ENCODE data around the gene LSM4. TPM values are rescaled to one million over a fixed set of nuclear protein-coding genes. Genes with fewer than 3 reads are reported as not detected.

The LSM4 gene
- total and polyA plus RNA-seq, 2 of the 13 experiments (the other 11 are each of a cell fraction or from before 2014, with no cell fraction given) = 65.8 to 166 TPM

DNA sequence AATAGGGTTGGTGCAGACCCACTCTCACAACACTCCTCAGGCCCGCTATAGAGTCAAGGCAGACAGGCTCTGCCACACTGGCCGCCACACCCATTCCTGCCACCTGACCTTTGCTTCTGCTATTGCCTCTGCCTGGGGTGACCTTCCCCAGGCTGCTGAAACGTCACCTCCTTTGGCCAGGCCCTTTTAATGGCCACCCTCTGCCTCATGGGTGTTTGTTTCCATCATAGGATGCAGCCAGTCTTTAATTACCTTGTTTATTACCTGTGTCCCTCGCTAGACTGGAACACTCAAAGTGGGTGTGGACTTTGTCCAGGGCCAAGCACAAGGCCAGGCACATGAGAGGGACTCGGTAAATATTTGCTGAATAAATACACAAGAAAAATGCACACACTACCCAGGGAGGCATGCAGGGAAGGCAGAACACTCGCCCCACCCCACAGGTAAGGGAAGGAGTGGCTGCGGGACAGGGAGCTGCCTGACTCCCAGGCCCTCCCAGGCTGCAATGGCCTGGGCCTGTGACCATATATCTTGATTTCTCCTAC is 3.2 kb downstream of the LSM4 start (continued):
- TF ChIP-seq ZNF430 (CRISPR knock-in tag; IDR thresholded peaks at IDR 0.05) (peak; percentile 73; the same call in 1 of the 2 replicates), SALL1 (CRISPR knock-in tag; IDR thresholded peaks at IDR 0.05) (peak; percentile 95), ZNF724P (CRISPR knock-in tag; IDR thresholded peaks at IDR 0.05; ENCODE audit: borderline replicate concordance) (no peak), ZNF547 (CRISPR knock-in tag; IDR thresholded peaks at IDR 0.05) (no peak), SATB2 (CRISPR knock-in tag; IDR thresholded peaks at IDR 0.05) (no peak), HDAC6 (IDR thresholded peaks at IDR 0.05; ENCODE audit: low read depth, low read length) (no peak), ZZZ3 (CRISPR knock-in tag; IDR thresholded peaks at IDR 0.05; ENCODE audit: borderline replicate concordance) (no peak), HOXA3 (CRISPR knock-in tag; IDR thresholded peaks at IDR 0.05) (peak; percentile 88), ZNF607 (CRISPR knock-in tag; IDR thresholded peaks at IDR 0.05; ENCODE audit: borderline replicate concordance) (peak; percentile 83; the same call in 1 of the 2 replicates), MBNL3 (CRISPR knock-in tag; conservative IDR thresholded peaks at IDR 0.05) (no peak), FOSL2 (CRISPR knock-in tag; IDR thresholded peaks at IDR 0.05) (peak; percentile 81), ZMYM4 (CRISPR knock-in tag; IDR thresholded peaks at IDR 0.05) (peak; percentile 66), CENPX (CRISPR knock-in tag; IDR thresholded peaks at IDR 0.05) (no peak), SNAI1 (CRISPR knock-in tag; IDR thresholded peaks at IDR 0.05; ENCODE audit: borderline replicate concordance) (no peak), MEIS2 (CRISPR knock-in tag; IDR thresholded peaks at IDR 0.05) (no peak), ZSCAN31 (CRISPR knock-in tag; IDR thresholded peaks at IDR 0.05; ENCODE audit: low read depth) (peak; percentile 54), SIX1 (CRISPR knock-in tag; IDR thresholded peaks at IDR 0.05; ENCODE audit: borderline replicate concordance) (peak; percentile 63; the same call in 1 of the 2 replicates), ONECUT2 (CRISPR knock-in tag; IDR thresholded peaks at IDR 0.05) (no peak), EED (CRISPR knock-in tag; IDR thresholded peaks at IDR 0.05) (no peak), SOX13 (IDR thresholded peaks at IDR 0.05) (no peak), SOX13 (CRISPR knock-in tag; conservative IDR thresholded peaks at IDR 0.05 in 1 of 2, IDR thresholded peaks at IDR 0.05 in 1 of 2) (peak in 1 of 2 experiments; percentile 89; a peak in 2 of 4 replicates), ZNF138 (CRISPR knock-in tag; IDR thresholded peaks at IDR 0.05; ENCODE audit: low read depth) (no peak)
- TF ChIP-seq, protein P1, sequence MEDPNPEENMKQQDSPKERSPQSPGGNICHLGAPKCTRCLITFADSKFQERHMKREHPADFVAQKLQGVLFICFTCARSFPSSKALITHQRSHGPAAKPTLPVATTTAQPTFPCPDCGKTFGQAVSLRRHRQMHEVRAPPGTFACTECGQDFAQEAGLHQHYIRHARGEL (CRISPR knock-in tag; IDR thresholded peaks at IDR 0.05) = no peak
- TF ChIP-seq, protein P2, sequence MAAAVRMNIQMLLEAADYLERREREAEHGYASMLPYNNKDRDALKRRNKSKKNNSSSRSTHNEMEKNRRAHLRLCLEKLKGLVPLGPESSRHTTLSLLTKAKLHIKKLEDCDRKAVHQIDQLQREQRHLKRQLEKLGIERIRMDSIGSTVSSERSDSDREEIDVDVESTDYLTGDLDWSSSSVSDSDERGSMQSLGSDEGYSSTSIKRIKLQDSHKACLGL (CRISPR knock-in tag; IDR thresholded peaks at IDR 0.05) = no peak
- TF ChIP-seq, protein P3, sequence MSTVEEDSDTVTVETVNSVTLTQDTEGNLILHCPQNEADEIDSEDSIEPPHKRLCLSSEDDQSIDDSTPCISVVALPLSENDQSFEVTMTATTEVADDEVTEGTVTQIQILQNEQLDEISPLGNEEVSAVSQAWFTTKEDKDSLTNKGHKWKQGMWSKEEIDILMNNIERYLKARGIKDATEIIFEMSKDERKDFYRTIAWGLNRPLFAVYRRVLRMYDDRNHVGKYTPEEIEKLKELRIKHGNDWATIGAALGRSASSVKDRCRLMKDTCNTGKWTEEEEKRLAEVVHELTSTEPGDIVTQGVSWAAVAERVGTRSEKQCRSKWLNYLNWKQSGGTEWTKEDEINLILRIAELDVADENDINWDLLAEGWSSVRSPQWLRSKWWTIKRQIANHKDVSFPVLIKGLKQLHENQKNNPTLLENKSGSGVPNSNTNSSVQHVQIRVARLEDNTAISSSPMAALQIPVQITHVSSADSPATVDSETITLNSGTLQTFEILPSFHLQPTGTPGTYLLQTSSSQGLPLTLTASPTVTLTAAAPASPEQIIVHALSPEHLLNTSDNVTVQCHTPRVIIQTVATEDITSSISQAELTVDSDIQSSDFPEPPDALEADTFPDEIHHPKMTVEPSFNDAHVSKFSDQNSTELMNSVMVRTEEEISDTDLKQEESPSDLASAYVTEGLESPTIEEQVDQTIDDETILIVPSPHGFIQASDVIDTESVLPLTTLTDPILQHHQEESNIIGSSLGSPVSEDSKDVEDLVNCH (CRISPR knock-in tag; IDR thresholded peaks at IDR 0.05) = no peak
- TF ChIP-seq, protein P4, sequence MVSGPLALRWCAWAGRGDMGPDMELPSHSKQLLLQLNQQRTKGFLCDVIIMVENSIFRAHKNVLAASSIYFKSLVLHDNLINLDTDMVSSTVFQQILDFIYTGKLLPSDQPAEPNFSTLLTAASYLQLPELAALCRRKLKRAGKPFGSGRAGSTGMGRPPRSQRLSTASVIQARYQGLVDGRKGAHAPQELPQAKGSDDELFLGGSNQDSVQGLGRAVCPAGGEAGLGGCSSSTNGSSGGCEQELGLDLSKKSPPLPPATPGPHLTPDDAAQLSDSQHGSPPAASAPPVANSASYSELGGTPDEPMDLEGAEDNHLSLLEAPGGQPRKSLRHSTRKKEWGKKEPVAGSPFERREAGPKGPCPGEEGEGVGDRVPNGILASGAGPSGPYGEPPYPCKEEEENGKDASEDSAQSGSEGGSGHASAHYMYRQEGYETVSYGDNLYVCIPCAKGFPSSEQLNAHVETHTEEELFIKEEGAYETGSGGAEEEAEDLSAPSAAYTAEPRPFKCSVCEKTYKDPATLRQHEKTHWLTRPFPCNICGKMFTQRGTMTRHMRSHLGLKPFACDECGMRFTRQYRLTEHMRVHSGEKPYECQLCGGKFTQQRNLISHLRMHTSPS (CRISPR knock-in tag; IDR thresholded peaks at IDR 0.05; ENCODE audit: low read depth) = peak; percentile 79; the same call in 1 of the 2 replicates
- TF ChIP-seq, protein P5, sequence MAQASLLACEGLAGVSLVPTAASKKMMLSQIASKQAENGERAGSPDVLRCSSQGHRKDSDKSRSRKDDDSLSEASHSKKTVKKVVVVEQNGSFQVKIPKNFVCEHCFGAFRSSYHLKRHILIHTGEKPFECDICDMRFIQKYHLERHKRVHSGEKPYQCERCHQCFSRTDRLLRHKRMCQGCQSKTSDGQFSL (CRISPR knock-in tag; IDR thresholded peaks at IDR 0.05) = no peak
